ENCODE data around the gene AGPAT4. TPM values are rescaled to one million over a fixed set of nuclear protein-coding genes. Genes with fewer than 3 reads are reported as not detected.

The AGPAT4 gene
- total RNA-seq, 2 experiments from 2014 or later: 0.95 to 1.3 TPM

DNA sequence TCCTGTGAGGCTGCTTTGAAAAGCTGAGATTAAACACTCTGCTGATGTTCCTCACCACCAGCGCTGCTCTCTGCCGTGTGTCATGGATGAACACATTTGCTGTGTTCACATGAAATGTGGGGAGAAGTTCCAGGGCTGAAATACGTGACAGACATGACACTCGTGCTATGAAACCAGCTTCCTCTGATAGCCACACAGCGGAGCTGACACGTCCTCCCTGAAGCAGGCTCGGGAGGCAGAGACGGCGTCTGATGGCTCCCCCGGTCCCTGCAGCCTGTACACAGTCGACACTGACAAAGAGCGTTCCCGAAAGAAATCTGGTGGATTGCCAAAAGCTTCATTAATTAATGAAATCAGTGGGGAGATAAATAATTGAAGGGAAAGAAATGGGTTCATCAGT lies 17.5 kb downstream of the AGPAT4 start:
- ChIA-PET CTCF (ENCODE audit: unreplicated experiment) (no interaction called here), POLR2A (no interaction called here)
- Histone ChIP-seq H3K4me3 (ENCODE audit: low read depth, low read length, poor library complexity, severe bottlenecking) (no peak overlapping the region), H3K27ac (ENCODE audit: low read depth, low read length, poor library complexity, severe bottlenecking) (no peak overlapping the region), H3K9me3 (ENCODE audit: low read length) (no peaks in the 10 kb centered on the region), H4K20me1 (ENCODE audit: insufficient read depth, low read length) (no peaks in the 10 kb centered on the region), H3K36me3 (ENCODE audit: insufficient read depth, low read length) (no peaks in the 10 kb centered on the region), H3K9me2 (ENCODE audit: insufficient read depth, low read length) (no peaks in the 10 kb centered on the region), H3K4me1 (ENCODE audit: insufficient read depth, low read length, poor library complexity, severe bottlenecking) (no peaks in the 10 kb centered on the region), H2AFZ (ENCODE audit: low read length) (no peak overlapping the region), H3K4me2 (ENCODE audit: low read length) (no peak overlapping the region), H3K79me2 (ENCODE audit: insufficient read depth, low read depth, low read length) (no peaks in the 10 kb centered on the region)
- DNase-seq (ENCODE audit: low spot score): no peak
- no TSS peak for BruUV-seq (replicated peaks)
- intact Hi-C loops (cut with micrococcal nuclease; ENCODE audit: unreplicated experiment): no loop called here
- TF ChIP-seq EZH2phosphoT487 (IDR thresholded peaks at IDR 0.05; ENCODE audit: borderline replicate concordance, low read depth, low read length): no peak
- TF ChIP-seq, protein P1, sequence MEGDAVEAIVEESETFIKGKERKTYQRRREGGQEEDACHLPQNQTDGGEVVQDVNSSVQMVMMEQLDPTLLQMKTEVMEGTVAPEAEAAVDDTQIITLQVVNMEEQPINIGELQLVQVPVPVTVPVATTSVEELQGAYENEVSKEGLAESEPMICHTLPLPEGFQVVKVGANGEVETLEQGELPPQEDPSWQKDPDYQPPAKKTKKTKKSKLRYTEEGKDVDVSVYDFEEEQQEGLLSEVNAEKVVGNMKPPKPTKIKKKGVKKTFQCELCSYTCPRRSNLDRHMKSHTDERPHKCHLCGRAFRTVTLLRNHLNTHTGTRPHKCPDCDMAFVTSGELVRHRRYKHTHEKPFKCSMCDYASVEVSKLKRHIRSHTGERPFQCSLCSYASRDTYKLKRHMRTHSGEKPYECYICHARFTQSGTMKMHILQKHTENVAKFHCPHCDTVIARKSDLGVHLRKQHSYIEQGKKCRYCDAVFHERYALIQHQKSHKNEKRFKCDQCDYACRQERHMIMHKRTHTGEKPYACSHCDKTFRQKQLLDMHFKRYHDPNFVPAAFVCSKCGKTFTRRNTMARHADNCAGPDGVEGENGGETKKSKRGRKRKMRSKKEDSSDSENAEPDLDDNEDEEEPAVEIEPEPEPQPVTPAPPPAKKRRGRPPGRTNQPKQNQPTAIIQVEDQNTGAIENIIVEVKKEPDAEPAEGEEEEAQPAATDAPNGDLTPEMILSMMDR (conservative IDR thresholded peaks at IDR 0.05; ENCODE audit: low read length): no peak

DNA sequence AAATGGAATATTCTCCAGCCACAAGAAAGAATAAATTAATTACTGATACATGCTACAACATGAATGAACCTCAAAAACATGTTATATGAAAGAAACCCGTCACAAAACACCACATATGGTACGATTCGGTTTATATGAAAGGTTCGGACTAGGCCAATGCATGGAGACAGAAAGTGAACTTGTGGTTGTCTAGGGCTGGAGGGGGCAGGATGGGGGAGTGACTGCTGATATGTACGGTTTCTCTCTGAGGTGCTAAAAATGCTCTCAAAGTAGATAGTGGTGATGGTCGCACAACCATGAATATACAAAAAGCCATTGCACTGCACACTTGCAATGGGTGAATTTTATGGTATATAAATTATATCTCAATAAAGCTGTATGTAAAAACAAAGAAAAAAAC lies 18.3 kb downstream of the AGPAT4 start:
- no peaks in the 10 kb centered on the region for H3K9me2 ChIP-seq (ENCODE audit: insufficient read depth, low read length)
- no peak overlapping the region for H2AFZ ChIP-seq (ENCODE audit: low read length)
- H3K27ac ChIP-seq (ENCODE audit: low read depth, low read length, poor library complexity, severe bottlenecking): no peak overlapping the region
- H3K79me2 ChIP-seq (ENCODE audit: insufficient read depth, low read depth, low read length): no peaks in the 10 kb centered on the region
- H3K4me2 ChIP-seq (ENCODE audit: low read length): no peak overlapping the region
- CTCF ChIA-PET (ENCODE audit: unreplicated experiment): interaction anchor here (0.6 kb wide), 1 partner anchor 81 kb away, joined by 3 read pairs; no protein-coding TSS in a partner anchor
- BruUV-seq (replicated peaks): no TSS peak
- TF ChIP-seq, protein P1 (conservative IDR thresholded peaks at IDR 0.05; ENCODE audit: low read length): no peak
- TF ChIP-seq EZH2phosphoT487 (IDR thresholded peaks at IDR 0.05; ENCODE audit: borderline replicate concordance, low read depth, low read length): no peak
- intact Hi-C loops (cut with micrococcal nuclease; ENCODE audit: unreplicated experiment): no loop called here
- H3K4me3 ChIP-seq (ENCODE audit: low read depth, low read length, poor library complexity, severe bottlenecking): no peak overlapping the region
- no peaks in the 10 kb centered on the region for H3K9me3 ChIP-seq (ENCODE audit: low read length)
- H3K4me1 ChIP-seq (ENCODE audit: insufficient read depth, low read length, poor library complexity, severe bottlenecking): no peaks in the 10 kb centered on the region
- H4K20me1 ChIP-seq (ENCODE audit: insufficient read depth, low read length): no peaks in the 10 kb centered on the region
- no peak for DNase-seq (ENCODE audit: low spot score)
- POLR2A ChIA-PET: no interaction called here
- no peaks in the 10 kb centered on the region for H3K36me3 ChIP-seq (ENCODE audit: insufficient read depth, low read length)

DNA sequence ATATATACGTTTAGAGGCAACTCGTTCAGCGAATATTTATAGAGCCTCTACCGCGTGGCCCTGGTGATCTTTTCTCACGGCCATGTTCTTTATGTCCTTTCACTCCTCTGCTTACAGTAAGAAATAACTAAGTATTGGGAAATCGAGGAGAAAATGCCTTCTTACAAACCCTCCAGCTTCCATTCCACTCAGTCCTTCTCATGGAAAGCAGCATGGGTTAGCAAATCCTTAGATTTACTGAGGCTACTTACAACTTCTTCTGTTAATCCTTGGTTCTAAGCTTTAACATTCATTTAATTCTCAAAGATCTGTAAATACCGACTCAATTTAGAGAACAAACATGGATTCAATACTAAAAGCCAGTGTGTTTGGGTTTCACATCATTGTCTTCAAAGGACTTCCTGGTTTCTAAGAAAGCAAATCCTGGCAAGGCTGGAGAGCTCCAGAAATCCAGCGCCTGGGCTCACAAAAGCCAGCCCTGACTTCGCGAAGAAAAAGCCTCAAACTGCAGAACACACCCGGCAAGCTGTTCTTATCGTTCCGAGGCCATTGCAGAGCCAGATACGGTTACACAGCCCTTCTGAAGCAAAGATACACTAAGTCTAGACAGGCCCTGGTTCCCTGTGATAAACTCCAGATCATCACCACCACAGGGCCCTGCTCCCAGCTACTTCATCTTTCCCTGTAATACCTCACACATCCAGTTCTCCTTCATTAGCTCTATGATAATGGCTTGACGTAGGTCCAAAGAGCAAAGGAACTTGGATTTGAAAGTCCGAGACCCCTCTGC lies 19.2 kb downstream of the AGPAT4 start:
- Histone ChIP-seq H3K4me3 (ENCODE audit: low read depth, low read length, poor library complexity, severe bottlenecking) (no peak overlapping the region), H2AFZ (ENCODE audit: low read length) (no peak overlapping the region), H3K36me3 (ENCODE audit: insufficient read depth, low read length) (no peaks in the 10 kb centered on the region), H3K9me3 (ENCODE audit: low read length) (no peaks in the 10 kb centered on the region), H3K4me2 (ENCODE audit: low read length) (no peak overlapping the region), H3K79me2 (ENCODE audit: insufficient read depth, low read depth, low read length) (no peaks in the 10 kb centered on the region), H3K9me2 (ENCODE audit: insufficient read depth, low read length) (no peaks in the 10 kb centered on the region), H4K20me1 (ENCODE audit: insufficient read depth, low read length) (no peaks in the 10 kb centered on the region), H3K27ac (ENCODE audit: low read depth, low read length, poor library complexity, severe bottlenecking) (no peak overlapping the region), H3K4me1 (ENCODE audit: insufficient read depth, low read length, poor library complexity, severe bottlenecking) (no peaks in the 10 kb centered on the region)
- no peak for DNase-seq (ENCODE audit: low spot score)
- ChIA-PET CTCF (ENCODE audit: unreplicated experiment) (no interaction called here), POLR2A (no interaction called here)
- intact Hi-C loops (cut with micrococcal nuclease; ENCODE audit: unreplicated experiment): no loop called here
- BruUV-seq (replicated peaks): no TSS peak
- TF ChIP-seq EZH2phosphoT487 (IDR thresholded peaks at IDR 0.05; ENCODE audit: borderline replicate concordance, low read depth, low read length): no peak
- TF ChIP-seq, protein P1 (conservative IDR thresholded peaks at IDR 0.05; ENCODE audit: low read length): no peak
